ENCODE results near the gene COBLL1.

DNA sequence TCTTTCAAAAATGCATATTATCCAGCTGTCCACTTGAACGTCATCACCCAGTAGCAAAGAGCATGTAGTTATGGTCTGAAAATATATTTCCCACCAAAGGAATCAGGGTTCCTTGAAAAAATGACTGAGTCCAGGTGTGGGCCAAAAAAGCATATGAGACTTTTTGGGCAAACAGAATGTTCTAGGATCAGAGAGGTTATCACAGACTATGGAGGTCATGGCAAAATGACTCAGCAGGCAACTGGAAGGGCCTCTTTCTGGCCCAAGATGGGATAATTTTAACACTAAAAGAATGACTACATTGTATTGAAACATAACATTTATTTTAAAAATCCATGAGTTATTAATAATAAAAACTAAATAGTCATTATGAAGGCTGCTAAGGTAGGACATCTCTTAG, 77.1 kb downstream of the COBLL1 start:
- TF ChIP-seq, protein P1, sequence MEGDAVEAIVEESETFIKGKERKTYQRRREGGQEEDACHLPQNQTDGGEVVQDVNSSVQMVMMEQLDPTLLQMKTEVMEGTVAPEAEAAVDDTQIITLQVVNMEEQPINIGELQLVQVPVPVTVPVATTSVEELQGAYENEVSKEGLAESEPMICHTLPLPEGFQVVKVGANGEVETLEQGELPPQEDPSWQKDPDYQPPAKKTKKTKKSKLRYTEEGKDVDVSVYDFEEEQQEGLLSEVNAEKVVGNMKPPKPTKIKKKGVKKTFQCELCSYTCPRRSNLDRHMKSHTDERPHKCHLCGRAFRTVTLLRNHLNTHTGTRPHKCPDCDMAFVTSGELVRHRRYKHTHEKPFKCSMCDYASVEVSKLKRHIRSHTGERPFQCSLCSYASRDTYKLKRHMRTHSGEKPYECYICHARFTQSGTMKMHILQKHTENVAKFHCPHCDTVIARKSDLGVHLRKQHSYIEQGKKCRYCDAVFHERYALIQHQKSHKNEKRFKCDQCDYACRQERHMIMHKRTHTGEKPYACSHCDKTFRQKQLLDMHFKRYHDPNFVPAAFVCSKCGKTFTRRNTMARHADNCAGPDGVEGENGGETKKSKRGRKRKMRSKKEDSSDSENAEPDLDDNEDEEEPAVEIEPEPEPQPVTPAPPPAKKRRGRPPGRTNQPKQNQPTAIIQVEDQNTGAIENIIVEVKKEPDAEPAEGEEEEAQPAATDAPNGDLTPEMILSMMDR (IDR thresholded peaks at IDR 0.05): no peak
- no peak for TF ChIP-seq POLR2AphosphoS5 (IDR thresholded peaks at IDR 0.05)
- TF ChIP-seq POLR2A (IDR thresholded peaks at IDR 0.05; ENCODE audit: low read depth): no peak
